Activated CD4-positive, CD25-positive, alpha-beta regulatory T cell (primary cell): ENCODE measurements around the gene GRIA3.
"Not testable (repeated sequence)": the region's sequence is repeated elsewhere in the genome, so short reads cannot be mapped to it uniquely, and the experiment has no call there.

Source experiments
- DNase-seq, 4 experiments: peaks; one replicate each; lab custom pipeline; 2025; lab: John Stamatoyannopoulos, UW

GRIA3 gene

GRCh38 chrX:123464709-123465108 is 280.6 kb downstream of the GRIA3 start:
- DNase-seq, result no peak

- no peak for DNase-seq
These were observed 284.4 kb downstream of the GRIA3 start for GRCh38 chrX:123468481-123468880.

- no peak for DNase-seq
These were observed 291.1 kb downstream of the GRIA3 start for GRCh38 chrX:123475068-123475724.

- DNase-seq, result no peak
These were observed 292.6 kb downstream of the GRIA3 start for GRCh38 chrX:123476611-123477219.

GRCh38 chrX:123477673-123478072 is 293.6 kb downstream of the GRIA3 start:
- DNase-seq, result no peak

GRCh38 chrX:123481913-123482851 is 298.1 kb downstream of the GRIA3 start:
- no peak for DNase-seq

GRCh38 chrX:123486297-123486696 is 302.2 kb downstream of the GRIA3 start:
- no peak for DNase-seq

GRCh38 chrX:123487236-123487635 is 303.2 kb downstream of the GRIA3 start:
- DNase-seq, result no peak

GRCh38 chrX:123487669-123488068 is 303.6 kb downstream of the GRIA3 start:
- DNase-seq, result no peak

GRCh38 chrX:123489011-123489410 is 304.9 kb downstream of the GRIA3 start:
- no peak for DNase-seq

- no peak for DNase-seq
These were observed 309.8 kb downstream of the GRIA3 start for GRCh38 chrX:123493857-123494256.

GRCh38 chrX:123499787-123500186 is 315.7 kb downstream of the GRIA3 start:
- no peak for DNase-seq

GRCh38 chrX:123504047-123504446 is 320.0 kb downstream of the GRIA3 start:
- no peak for DNase-seq

GRCh38 chrX:123504630-123505270 is 320.7 kb downstream of the GRIA3 start:
- DNase-seq, result no peak

- no peak for DNase-seq
These were observed 329.7 kb downstream of the GRIA3 start for GRCh38 chrX:123513585-123514278.

- not testable (repeated sequence) for DNase-seq
These were observed 330.2 kb downstream of the GRIA3 start for GRCh38 chrX:123514279-123514640.

- DNase-seq, result no peak
These were observed 334.7 kb downstream of the GRIA3 start for GRCh38 chrX:123518791-123519190.

GRCh38 chrX:123525123-123525725 is 341.1 kb downstream of the GRIA3 start:
- no peak for DNase-seq

- DNase-seq, result not testable (repeated sequence)
These were observed 346.6 kb downstream of the GRIA3 start for GRCh38 chrX:123530726-123531125.
